GM19099 (cell line): ENCODE data around the gene BOLA3.

Source experiments
- POLR2A ChIP-seq: IDR thresholded peaks from 3 replicates; pipeline ENCODE4 v1.6.1; 2011; ENCODE audit warnings: low read depth; ENCODE audit not compliant: insufficient read length; ENCODE audit errors: extremely low read depth

The BOLA3 gene

DNA sequence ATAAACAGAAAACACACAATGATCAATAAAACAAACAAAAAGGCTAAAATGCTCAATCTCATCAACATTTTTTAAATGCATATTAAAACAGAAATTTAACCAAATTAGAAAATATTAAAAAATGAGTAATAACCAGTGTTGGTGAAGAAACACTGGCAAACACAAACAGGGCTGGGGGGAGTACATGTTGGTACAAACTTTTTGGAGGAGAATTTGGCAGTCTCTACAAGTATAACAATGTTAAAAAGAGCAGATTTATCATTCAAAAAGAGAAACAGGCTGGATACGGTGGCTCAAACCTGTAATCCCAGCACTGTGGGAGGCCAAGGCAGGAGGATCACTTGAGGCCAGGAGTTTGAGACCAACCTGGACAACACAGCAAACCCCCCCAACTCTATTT is 17.0 kb upstream of the BOLA3 start:
- TF ChIP-seq POLR2A: no peak

DNA sequence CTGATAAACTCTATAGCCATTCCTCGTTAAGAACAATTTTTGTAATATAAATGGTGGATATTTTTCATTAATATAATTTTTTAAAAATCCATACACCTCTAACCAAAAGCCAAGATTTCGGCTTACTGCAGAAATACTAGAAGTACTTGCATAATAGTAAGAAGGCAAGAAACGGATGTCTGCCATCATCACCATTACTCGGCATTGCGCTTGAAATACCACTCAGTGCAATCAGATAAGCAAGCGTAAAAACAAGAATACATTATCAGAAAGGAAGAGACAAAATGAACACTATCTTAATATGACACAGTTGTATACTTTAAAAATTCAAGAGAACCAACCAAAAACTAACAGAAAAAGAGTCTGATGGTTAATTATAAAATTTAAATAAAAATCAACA is 15.2 kb upstream of the BOLA3 start:
- TF ChIP-seq POLR2A: no peak

DNA sequence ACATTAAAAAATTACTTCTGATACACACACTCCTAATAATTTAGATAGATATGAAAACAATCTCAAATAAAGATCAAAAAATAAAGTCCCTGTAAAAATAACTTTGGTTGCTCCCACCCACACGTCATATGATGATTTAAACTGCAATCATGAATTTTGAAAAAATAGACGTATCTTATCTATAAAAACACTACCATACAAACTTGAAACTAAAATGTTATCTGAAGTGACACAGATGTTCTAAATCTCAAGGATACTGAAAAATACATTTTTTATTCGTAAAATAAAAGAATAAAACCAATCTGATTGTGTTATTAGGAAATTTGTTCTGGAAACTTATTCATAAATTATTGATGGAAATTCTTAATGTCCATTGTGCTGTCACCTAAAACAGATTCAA is 8.1 kb upstream of the BOLA3 start:
- no peak for TF ChIP-seq POLR2A

DNA sequence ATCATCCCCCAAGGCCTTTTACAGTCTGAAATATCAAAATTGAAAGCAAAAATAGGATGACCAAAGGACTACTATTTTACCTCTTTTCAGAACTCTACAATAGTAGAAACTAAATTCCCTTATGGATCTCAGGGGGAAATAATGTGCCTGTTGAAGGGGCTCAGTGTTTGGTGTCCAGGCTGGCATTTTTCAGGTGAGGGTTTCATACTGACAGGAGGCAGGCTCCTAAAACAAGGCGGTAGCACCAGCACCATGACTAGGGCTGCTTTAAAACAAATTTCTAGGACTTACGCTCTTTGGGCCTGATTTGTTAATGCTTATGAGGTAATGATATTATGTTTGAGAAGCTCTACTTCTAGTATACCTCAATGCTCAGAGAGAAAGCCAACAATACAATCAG is 5.2 kb upstream of the BOLA3 start:
- no peak for TF ChIP-seq POLR2A

DNA sequence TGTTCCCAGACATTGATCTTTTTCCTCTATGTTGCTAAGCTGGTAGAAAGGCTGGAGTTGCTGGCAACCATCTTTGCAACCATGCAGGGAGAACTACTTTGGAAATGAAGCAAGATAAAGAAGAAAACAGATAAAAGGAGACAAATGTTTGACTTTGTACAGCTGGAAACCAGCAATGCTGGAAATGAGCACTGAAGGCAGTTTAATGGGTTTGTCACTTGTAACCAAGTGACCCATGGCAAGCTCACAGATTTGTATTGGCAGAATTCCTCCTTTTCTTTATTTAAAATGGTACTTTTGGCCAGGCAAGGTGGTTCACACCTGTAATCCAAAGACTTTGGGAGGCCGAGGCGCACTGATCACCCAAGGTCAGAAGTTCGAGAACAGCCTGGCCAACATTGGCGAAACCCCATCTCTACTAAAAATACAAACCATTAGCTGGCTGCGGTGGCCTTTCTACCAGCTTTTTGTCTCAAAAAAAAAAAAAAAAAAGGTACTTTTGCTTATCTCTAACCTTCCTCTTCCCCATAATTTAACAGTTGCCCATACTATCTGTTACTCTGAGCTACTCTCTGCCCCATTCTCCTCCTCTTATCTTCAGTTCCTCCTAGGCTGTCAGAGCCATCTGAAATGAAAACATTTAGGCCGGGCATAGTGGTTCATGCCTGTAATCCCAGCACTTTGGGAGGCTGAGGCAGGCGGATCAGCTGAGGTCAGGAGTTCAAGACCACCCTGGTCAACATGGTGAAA is 2.0 kb upstream of the BOLA3 start:
- no peak for TF ChIP-seq POLR2A

DNA sequence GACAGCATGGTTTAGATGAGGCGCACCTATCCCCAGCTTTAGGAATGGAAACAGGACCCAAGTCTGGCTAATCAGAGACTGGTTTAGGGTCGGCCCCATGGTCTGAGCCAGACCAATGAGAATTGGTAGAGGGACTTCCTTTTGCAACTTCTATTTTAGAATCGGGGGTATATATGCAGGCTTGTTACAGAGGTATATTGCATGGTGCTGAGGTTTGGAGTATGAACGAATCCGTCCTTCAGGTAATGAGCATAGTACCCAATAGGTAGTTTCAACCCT is 1.5 kb upstream of the BOLA3 start:
- TF ChIP-seq POLR2A: no peak

DNA sequence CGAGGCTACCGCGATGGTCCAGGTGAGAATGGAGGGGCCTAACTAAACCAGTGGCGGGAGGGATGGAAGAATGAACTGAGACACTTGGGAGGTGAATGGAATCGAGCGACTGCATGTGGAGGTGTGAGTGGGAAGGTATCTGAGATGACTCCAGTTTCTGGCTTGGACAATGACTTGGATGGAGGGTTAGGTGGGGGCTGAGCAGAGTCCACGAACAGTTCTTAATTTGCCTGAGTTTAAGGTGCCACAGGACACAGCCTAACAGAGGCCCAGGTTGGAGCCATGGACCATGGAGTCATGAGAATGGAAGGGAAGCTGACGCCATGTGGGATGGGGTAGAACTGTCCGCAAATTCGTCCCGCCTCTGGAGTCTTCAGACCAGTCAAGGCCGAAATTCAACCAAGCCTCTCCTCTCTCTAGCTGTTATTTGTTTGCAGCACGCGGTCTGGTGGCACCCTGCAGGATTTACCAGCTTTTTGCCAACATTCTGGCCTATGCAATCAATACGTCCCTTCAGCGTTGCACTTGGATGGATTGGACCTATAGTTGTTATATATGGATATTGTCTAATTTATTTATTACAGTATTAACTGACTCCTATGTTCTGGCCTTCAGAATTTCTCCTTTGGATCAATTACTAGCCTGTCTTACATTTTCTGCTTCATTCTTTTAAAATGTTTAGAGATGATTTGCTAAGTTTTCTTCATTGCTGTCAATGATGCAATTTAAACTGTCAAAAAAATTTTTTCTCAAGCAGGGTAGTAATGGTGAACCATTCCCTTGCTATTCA is 940 bp upstream of the BOLA3 start:
- no peak for TF ChIP-seq POLR2A

DNA sequence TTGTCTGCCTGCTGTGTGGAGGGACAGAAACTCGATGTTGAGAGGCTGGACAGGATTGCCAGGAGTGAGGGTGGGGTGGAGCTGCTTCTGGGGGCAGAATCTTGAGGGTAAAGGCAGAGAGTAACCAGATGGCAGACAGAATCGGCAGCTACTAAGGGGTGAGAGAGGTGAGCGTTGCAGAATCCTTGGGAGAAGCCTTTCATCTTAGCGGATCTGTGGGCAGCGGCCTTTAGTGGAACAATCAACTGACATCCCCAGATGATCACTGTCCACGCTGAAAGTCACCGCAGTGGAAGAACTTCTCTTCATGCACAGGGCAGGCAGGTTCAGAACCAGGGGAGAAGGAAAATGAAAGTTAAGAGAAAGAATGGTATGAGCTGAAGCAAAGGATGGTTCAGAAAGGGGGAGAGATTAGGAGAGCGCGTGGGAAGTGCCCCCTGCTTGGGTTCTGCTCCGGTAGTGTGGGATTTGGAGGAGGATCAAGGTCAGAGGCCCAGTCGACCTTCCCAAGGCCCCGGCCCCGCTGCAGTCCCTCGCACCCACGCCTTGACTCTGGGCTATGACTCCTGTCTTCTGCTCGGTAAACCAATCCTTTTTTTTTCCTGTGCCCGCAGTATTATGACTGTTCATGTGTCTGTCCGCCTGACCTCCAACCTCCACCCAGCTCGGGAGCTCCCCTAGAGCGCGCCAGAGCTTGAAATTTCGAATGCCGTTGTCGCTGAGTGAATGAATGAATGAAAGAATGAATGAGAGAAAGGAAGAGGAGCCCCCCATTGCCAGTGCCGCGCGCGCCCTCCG is 584 bp downstream of the BOLA3 start:
- no peak for TF ChIP-seq POLR2A

DNA sequence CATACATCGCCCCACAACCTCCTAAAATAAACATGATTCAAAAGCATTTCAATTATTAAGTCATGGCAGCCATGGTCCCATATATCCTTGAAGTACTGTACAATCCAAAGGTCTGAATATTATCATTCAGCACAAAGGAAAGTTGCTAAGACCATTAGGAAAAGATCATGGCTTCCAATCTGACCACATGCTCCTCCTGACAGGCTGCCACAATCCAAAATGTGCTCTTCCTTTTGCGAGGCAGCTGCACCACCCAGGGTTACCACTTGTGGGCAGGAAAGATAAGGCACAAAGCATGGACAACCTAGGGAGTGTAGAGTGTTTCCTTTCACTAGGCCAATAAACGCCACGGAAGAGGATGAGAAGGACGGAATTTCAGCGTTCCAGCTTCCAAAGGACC is 5.4 kb downstream of the BOLA3 start:
- no peak for TF ChIP-seq POLR2A

DNA sequence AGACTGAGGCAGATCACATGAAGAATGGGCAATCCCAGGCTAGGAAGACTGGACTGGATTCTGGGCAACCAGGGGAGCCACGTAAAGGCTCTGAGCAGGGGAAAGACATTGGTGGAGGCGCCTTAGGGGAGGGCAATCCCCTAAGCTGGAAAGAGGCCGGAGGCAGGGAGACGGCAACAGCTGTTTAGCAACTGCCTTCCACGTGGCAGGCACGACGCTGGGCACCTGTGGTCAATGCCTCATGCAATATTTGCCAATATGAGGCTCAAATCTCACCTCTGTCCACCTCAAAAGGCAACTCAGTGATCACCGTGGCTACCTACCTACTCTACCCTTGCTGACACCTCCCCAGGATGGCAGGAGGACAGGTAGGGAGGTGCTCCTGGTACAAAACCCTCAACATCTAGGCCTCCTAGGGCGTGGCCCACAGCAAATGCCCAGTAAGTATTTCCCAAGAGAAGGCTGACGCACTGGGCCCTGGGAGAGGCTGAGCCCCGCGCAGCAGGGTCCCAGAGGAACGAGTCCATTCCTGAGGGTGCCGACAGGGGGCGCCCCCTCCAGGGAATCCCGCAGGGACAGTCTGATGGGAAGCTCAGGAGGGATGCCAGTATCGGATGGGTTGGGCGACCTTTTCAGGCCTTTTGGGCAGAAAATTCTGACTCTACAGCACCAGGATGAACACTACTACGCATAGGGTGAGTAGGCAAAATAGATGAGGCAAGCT is 8.9 kb downstream of the BOLA3 start:
- TF ChIP-seq POLR2A: no peak

DNA sequence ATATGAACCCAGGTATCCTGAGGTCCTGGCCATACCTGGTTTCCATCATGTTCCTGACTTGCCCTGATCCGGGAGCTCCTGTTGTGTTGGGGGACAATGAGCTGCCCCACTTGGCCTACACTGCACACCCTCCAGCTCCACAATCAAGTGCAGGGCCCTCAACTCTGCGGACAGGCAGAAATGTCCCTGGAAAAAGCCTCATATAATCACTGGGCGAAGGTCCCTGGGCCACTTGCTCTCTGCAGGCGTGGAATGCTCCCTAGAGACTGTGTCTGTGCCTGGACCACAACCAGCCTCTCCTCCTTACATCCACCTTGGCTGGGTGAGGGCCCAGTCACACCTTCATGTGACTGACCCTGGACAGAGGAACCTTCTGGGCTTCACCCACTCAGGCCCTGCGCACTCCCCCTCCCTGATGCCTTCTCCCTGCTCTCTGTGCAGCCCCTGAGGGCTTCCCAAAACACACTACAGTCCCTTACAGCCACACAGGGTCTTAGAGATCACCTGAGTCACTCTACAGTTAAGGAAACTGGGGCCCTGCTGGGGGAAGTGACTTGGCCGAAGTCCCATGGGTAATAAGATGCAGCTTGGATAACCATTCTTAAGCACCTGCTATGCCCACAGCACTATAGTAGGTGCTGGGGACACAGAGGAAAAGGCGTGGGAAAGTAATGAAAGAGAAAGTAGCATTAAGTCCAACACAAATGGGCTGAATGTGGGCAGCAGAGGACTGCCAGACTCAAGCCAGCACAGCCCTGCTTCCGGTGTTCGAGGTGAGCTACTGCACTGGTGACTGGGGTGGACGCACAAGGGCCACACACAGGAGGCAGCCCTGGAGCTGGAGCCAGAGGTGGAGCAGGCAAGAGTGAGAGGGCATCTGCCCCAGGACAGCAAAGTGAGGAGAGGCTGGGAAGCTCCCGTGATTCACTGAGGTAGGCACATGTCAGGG is 9.8 kb downstream of the BOLA3 start:
- no peak for TF ChIP-seq POLR2A

DNA sequence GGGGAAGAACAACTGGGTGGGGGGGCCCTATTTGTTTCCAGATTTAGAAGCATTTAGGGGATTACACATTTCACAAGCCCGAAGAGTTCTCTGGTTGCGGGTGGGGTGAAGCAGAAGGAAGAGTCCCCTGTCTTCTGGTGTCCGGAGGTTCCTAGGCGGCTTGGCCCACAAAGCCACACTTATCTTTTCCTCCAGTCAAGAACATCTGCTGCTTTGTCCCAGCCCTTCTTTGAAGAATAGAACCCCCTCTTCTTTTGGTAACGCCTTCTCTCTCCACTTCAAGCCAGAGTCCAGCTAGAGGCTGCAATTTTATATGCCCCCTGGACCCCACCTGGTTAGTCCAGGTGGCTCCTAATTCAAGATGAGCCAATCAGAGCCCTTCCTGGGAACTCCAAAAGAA is 15.8 kb downstream of the BOLA3 start:
- no peak for TF ChIP-seq POLR2A

DNA sequence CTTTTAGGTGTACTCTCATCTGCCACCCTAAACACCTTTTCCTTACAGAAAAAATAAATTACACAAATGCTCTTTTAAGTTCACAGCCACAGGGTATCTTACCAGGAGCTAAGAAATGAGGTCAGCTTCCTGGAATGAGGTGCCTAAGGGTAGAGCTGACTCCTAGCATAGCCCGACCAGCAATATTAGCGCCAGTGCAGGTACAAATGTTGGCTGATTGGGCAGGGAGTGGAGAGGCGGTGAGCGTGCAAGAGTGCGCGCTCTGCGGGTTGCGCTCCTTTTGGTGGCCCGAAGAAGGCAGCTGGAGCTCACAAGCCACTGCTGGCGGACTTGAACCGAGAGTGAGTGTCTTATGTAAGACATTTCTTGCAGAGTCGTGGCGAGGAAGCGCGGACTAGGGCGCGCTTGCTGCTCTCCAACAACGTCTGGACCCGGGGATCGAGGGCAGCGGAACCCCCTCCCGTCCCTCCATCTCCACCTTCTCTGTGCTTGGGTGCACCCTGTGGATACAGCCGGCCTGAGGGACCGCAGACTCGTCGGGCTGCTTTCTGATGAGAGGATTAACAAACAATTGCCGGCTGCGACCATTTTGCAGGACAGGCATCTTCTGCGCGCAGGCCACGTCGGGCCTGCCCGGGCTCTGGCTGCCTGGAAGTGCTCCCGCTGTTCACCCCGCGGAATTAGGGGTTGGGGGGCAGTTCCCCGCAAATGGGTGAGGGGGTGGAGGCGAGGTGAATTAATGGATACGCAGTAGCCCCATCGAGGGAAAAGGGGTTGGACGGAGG is 17.3 kb downstream of the BOLA3 start:
- no peak for TF ChIP-seq POLR2A
